ENCODE measurements around the gene NFIA. TPM values are rescaled to one million over a fixed set of nuclear protein-coding genes. Genes with fewer than 3 reads are reported as not detected.

The NFIA gene
- total RNA-seq, 6 donors from 2014 or later: 33.5 to 94.3 (median 44.9) TPM

DNA sequence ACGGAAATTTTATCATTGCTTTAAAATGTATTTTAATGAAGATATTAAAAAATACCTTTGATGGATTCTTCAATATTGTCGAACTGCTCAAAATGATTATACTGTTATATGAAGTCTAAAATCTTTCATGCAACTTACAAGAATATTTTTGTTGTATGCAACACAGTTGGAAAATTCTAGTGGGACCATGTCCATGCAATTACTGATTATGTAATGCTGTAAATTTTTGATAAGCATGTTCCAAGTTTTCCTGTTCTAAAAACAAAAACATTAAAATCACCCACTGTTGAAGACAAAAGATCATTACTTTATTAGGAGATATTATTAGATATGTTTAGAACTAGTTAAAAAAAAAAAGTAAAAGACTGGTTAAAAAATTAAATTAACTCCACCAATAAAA, 132.8 kb downstream of the NFIA start:
- Histone ChIP-seq H3K27me3 (no peaks in the 10 kb centered on the region), H3K36me3 (no peaks in the 10 kb centered on the region), H3K4me3 (no peak overlapping the region), H3K9me3 (no peaks in the 10 kb centered on the region), H3K4me1 (peaks cover 0 to 6% (median 0%) of the 10 kb centered on the region in 4 donors), H3K27ac (no peak overlapping the region)
- peak in 1 of 2 donors; percentile 31 for ATAC-seq (ENCODE audit: low FRiP score in 2 of 2)
- TF ChIP-seq, protein P1, sequence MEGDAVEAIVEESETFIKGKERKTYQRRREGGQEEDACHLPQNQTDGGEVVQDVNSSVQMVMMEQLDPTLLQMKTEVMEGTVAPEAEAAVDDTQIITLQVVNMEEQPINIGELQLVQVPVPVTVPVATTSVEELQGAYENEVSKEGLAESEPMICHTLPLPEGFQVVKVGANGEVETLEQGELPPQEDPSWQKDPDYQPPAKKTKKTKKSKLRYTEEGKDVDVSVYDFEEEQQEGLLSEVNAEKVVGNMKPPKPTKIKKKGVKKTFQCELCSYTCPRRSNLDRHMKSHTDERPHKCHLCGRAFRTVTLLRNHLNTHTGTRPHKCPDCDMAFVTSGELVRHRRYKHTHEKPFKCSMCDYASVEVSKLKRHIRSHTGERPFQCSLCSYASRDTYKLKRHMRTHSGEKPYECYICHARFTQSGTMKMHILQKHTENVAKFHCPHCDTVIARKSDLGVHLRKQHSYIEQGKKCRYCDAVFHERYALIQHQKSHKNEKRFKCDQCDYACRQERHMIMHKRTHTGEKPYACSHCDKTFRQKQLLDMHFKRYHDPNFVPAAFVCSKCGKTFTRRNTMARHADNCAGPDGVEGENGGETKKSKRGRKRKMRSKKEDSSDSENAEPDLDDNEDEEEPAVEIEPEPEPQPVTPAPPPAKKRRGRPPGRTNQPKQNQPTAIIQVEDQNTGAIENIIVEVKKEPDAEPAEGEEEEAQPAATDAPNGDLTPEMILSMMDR (IDR thresholded peaks at IDR 0.05): no peak
- no peak for TF ChIP-seq POLR2AphosphoS5 (IDR thresholded peaks at IDR 0.05)
- no peak for TF ChIP-seq EP300 (IDR thresholded peaks at IDR 0.05)
- no peak for TF ChIP-seq POLR2A (IDR thresholded peaks at IDR 0.05)
- DNase-seq: no peak
- 84 to 88% methylated on average over 2 of the region's 2 CpGs for whole genome bisulfite sequencing, 2 donors

DNA sequence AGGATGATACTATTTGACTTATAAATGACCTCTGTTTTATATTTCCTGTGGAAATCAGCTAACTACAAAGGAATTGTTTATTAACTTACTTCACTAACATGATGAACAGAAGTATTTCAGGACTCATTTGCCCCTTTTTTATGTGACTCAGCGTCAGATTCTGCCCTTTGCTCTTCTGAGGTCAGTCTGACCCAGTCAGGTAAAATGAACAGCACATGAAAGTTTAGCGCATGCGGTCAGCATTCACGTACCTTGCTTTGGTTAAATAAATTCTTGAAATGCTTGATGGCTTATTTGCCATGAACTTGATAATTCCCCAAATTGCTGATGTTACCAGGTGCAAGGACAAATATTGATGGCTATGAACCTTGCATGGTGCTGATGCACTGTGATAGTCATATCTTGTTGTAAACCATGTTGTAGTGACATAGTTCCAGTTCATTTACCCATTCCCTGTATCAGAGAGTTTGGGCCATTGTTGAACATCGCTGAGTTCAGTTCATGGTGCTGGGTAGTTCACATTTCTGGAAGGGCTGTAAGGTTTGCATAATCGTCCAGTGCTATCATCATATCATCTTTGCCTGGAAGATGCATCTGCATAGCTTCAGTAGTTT, 133.4 kb downstream of the NFIA start:
- Histone ChIP-seq H3K4me3 (no peak overlapping the region), H3K27ac (no peak overlapping the region), H3K9me3 (no peaks in the 10 kb centered on the region), H3K4me1 (peaks cover 0 to 6% (median 0%) of the 10 kb centered on the region in 4 donors), H3K27me3 (no peaks in the 10 kb centered on the region), H3K36me3 (no peaks in the 10 kb centered on the region)
- peak in 1 of 2 donors; percentile 23 for ATAC-seq (ENCODE audit: low FRiP score in 2 of 2)
- no peak for TF ChIP-seq EP300 (IDR thresholded peaks at IDR 0.05)
- no peak for TF ChIP-seq POLR2A (IDR thresholded peaks at IDR 0.05)
- TF ChIP-seq, protein P1 (IDR thresholded peaks at IDR 0.05): no peak
- TF ChIP-seq POLR2AphosphoS5 (IDR thresholded peaks at IDR 0.05): no peak
- no peak for DNase-seq
- WGBS, 2 donors: 91 to 95% methylated on average over 6 of the region's 6 CpGs

DNA sequence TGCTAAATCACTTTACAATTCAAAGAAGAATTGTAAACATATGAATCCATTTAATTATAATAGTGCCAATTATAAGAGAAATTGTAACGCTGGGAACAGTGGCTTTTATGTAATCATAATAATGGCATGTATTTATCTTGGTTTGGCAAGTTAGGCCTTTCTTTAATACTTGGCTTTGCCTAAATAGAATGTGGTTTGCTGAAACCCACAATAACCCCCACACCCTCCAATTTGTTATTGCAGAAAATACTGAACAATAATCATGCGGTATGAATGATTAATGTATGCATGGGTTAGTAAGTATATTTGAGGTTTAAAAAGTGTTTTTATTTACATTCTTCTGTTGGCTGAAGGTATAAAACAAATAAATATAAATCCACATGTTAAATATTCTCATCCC, 138.2 kb downstream of the NFIA start:
- TF ChIP-seq EP300 (IDR thresholded peaks at IDR 0.05): no peak
- TF ChIP-seq, protein P1 (IDR thresholded peaks at IDR 0.05): no peak
- Histone ChIP-seq H3K9me3 (no peaks in the 10 kb centered on the region), H3K4me1 (peaks cover 0 to 9% (median 7%) of the 10 kb centered on the region in 4 donors), H3K27ac (no peak overlapping the region), H3K4me3 (no peak overlapping the region), H3K36me3 (no peaks in the 10 kb centered on the region), H3K27me3 (no peaks in the 10 kb centered on the region)
- 69 to 70% methylated on average over 2 of the region's 2 CpGs for WGBS, 2 donors
- no peak for DNase-seq
- no peak for ATAC-seq (ENCODE audit: low FRiP score in 2 of 2)

DNA sequence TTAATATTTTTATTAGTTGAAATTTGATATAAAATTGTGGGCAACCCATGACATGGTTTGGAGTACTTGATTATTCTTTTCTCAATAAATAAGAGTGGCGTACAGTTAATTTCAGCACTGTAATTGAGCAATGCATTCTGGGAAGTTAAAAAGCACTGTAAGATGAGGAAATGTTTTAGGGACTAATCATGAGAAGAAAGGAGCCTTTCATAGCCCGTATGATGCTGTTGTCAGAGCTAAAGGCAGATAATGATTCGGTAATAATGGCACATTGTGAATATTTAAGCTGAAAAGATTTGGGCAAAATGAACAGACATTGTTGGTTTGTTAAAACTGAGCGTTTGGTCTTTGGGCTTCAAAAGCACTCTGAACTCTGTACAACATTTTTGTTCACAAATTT, 139.3 kb downstream of the NFIA start:
- no peak for TF ChIP-seq POLR2A (IDR thresholded peaks at IDR 0.05)
- TF ChIP-seq EP300 (IDR thresholded peaks at IDR 0.05): no peak
- no peak for TF ChIP-seq POLR2AphosphoS5 (IDR thresholded peaks at IDR 0.05)
- TF ChIP-seq, protein P1 (IDR thresholded peaks at IDR 0.05): no peak
- Histone ChIP-seq H3K4me1 (peaks cover 1 to 14% (median 11%) of the 10 kb centered on the region in 4 donors), H3K36me3 (no peaks in the 10 kb centered on the region), H3K27me3 (no peaks in the 10 kb centered on the region), H3K4me3 (no peak overlapping the region), H3K9me3 (no peaks in the 10 kb centered on the region), H3K27ac (no peak overlapping the region)
- ATAC-seq (ENCODE audit: low FRiP score in 2 of 2) (no peak), DNase-seq (no peak)
- WGBS, 2 donors: 76 to 77% methylated on average over 4 of the region's 4 CpGs

DNA sequence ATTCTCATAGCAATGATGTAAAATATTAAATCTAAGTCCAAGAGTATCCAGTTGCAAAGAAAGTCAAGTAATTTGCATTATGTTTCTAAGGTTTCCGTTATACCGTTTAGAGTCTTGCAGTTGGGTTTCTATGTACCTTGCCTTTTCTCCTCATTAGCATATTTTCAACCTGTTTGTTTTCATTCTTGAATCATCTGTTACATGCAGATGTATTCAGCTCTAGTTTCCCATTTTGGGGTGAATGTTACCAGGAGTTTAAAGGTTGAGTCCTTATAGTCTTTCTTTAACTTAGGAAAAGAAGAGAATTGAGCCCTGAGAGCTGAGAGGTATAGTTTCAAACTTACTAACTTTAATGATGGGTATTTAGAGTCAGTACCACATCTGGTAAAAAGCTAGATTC, 139.9 kb downstream of the NFIA start:
- Histone ChIP-seq H3K36me3 (no peaks in the 10 kb centered on the region), H3K27me3 (no peaks in the 10 kb centered on the region), H3K9me3 (no peaks in the 10 kb centered on the region), H3K4me3 (no peak overlapping the region), H3K4me1 (peaks cover 6 to 20% (median 13%) of the 10 kb centered on the region in 4 donors), H3K27ac (no peak overlapping the region)
- DNase-seq (no peak), ATAC-seq (ENCODE audit: low FRiP score in 2 of 2) (no peak)
- 85 to 88% methylated on average over 2 of the region's 2 CpGs for WGBS, 2 donors
- TF ChIP-seq, protein P1 (IDR thresholded peaks at IDR 0.05): no peak
- TF ChIP-seq POLR2A (IDR thresholded peaks at IDR 0.05): no peak
- TF ChIP-seq POLR2AphosphoS5 (IDR thresholded peaks at IDR 0.05): no peak
- no peak for TF ChIP-seq EP300 (IDR thresholded peaks at IDR 0.05)

All from upper lobe of left lung (tissue), 6 donors.